HK-2 (cell line): ENCODE results near the gene OR4K5.
"Not testable (repeated sequence)": the region's sequence is repeated elsewhere in the genome, so short reads cannot be mapped to it uniquely, and the experiment has no call there.

Experiments used
- DNase-seq: peaks from one replicate; pipeline ENCODE4 v3.0.0-alpha.2; 2018; ENCODE audit not compliant: unreplicated experiment

OR4K5 gene, protein sequence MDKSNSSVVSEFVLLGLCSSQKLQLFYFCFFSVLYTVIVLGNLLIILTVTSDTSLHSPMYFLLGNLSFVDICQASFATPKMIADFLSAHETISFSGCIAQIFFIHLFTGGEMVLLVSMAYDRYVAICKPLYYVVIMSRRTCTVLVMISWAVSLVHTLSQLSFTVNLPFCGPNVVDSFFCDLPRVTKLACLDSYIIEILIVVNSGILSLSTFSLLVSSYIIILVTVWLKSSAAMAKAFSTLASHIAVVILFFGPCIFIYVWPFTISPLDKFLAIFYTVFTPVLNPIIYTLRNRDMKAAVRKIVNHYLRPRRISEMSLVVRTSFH

DNA sequence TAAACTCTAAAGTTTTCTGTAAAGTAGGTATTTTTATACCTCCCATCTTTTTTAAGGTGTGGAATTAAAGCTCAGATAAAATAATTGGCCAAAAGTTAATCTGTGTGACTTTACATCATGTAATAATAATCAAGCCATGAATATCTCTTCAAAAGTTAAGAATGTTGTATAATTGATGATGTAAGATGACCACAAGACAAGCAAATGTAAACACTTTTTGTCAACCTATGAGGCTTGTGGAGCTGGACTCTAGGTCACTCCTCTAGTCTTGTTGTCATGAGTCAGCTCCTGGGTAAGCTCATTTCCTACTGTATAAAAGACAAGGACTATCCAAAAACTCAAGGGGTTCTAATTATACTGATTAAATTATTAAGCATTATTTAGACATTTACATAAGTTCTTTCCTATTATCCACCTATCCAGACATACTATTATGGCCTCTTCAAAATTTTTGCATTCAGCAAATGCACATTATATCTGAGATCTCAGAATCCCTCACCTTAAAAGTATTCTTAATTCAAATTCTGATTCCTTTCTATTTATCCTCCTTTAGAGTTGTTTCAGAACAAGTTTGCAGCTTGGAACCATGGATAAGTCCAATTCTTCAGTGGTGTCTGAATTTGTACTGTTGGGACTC is at the start of gene OR4K5:
Gene OR4K5 (plus strand): TSS at position 587 of the 637 bp plus-strand sequence. CDS start 0 bp downstream, at position 587.
- DNase-seq = no peak

DNA sequence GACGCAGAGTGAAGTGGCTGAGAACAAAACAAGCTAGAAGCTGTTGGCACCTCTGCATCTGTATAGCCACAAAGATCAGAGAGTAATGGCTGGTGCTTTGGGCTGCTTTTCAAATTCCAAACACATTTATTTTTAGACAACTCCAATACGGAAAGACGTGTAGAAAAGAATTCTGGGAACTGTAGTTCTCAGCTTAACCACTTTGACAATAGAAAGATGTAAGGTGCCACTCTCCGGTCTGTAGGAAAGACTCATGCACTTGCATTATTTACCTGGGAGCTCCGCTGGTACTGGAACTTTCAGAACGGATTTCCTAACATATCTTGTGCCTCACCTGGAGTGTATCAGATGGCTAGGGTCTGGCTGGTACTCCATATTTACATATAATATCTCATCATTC is 47.2 kb upstream of the OR4K5 start:
- no peak for DNase-seq

DNA sequence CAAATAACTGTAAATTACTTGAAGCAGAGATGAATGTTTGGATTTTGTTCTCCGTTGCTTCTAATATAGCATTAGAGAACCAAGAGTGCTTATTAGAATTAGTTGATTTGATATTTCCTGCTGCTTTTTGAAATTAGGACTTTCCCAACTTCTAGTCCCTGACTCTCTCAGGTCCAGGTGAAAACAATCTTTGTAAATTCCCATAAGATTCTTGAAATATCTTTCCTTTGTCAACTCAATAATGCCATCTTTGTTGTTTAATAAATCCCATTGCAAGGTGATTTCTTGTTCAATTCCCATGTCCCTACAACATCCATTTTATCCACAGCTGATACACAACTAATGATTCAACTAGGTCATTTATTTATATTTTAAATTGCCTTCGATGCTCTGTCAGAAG is 45.6 kb upstream of the OR4K5 start, which contains the start of gene OR4K2:
Gene OR4K2 (plus strand): TSS at position 301 of the 400 bp plus-strand sequence. CDS start 1,126 bp downstream, outside the sequence.
- DNase-seq = no peak

DNA sequence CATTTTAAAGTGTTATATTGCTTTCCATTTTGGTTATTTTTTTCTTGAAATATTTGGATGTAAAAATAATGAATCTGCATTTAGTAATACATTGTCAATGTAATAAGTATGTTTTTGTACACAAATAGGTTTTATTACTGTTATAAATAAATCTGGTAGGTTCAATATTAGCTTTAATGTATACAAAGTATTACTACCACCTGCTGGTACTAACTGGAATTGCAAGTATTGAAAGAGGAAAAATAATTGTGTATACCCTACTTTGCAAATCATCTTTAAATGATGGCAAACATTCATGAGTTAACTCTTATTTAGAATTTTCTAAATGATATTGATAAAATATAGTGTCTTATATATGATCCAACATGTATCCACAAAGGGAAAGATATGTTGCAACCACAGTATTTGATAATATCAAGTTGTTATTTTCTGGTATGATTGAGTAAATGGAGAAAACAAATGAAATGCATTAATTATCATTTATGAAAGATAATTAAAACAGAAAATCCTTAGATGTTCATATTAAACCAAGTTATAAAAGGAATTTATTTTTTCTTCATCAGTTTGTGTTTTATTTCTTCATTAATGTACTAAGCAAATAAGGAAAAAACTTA is 42.3 kb upstream of the OR4K5 start:
- no peak for DNase-seq

DNA sequence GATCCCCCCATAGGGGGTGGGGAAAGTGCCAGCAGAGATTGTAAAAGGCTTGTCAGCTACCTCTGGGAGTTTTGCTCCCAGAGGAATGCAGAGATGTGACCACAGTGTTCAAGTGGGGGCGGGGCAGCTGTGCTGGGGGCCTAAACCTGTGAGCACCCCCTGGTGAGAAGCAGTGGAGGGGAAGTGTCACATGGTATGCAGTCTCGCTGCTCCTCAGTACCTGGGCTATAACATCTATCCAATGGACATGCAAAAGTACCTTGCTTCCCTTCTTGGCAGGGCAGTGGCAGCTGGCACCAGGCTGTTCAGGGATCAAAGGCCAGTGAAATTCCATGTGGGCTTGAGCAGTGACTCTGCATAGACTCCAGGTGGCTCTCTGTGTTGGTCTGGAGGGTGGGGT is 25.1 kb upstream of the OR4K5 start:
- DNase-seq = no peak

DNA sequence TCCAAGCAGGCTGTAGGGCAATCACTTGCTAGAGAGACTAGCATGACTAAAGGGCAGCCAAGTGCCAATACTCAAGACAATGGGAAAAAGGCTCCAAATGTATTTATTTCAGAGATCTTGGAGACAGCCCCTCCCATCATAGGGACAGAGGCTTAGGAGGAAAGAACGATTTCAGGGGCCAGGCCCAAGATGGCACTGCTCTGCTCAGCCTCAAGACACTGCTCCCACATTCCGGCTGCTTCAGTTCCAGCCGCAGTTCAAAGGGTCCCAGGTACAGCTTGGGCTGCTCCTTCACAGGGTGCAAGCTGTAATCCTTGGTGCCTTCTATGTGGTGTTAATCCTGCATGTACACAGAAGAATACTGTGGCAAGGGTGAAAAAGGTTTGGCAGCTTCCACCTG is 19.4 kb upstream of the OR4K5 start:
- DNase-seq = no peak

DNA sequence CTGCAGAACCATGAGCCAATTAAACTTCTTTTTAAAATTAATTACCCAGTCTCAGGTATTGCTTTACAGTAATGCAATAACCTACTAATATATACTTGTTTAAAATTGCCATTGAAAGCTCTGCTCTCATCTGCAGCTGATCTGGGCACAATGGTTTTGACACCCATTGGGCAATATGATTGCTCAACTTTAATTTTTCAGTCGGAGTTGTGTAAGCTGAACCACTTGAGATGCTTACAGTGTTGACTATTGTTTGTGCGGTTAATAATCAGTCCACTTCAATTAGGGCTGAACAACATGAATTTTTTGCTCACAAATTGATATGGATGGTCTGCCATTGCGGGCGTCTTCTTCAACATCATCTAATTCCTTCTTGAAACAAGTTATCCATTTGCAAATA is 18.0 kb upstream of the OR4K5 start:
- no peak for DNase-seq

DNA sequence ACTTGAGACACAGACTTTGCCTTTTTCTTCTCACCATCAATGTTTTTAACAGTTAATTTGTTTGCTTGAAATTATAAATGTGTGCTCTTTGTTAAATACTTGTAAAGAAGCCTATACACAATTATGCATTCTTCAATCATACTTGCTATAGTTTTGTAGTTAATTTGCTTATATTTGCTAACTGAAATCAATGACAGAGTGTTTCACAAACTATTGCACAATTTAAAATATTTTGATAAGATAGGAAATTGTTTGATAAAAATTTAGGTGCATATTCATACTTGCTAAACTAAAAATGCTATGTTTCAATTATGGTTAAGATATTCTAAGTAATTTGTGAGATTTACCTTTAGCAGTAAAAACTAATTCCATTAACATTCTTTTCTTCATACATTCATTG is 13.7 kb upstream of the OR4K5 start:
- DNase-seq = no peak

DNA sequence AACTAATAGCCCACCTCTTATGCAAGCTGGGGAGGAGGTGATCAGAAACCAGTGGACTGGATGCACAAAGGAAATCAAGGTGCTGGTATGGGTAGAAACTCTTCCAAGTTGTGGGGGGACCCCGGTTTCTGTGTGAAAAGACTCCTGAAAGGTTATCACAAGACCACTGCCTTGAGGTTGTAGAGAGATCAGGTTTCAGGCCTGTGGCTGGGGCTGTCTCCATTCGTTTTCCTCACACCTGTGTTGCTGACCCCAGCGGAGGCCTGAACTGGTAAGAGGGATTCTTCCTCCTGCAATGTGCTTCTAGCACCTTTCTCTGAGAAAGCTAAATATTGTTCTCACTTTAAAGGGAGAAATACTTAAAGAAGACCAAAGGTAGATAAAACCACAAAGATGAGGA is 9.3 kb upstream of the OR4K5 start:
- no peak for DNase-seq

DNA sequence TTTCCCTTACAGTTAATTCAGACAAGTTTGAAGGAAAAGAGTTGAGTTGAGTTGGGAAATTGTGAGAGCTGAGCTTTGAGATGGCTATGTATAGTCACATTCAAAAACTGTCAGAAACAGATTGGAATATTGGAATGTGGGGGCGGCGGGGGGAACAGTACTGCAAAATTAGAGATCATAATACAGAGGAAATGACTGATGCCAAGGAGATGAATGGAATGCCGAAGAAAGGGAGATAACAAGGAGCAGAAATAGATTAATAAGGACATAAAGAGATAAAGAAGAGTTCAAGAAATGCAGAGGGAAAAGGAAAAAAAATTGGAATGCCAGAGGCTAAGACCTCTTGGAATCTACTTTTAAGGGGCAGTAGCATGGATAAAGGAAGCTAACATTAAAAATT is 3.2 kb upstream of the OR4K5 start:
- DNase-seq = no peak

DNA sequence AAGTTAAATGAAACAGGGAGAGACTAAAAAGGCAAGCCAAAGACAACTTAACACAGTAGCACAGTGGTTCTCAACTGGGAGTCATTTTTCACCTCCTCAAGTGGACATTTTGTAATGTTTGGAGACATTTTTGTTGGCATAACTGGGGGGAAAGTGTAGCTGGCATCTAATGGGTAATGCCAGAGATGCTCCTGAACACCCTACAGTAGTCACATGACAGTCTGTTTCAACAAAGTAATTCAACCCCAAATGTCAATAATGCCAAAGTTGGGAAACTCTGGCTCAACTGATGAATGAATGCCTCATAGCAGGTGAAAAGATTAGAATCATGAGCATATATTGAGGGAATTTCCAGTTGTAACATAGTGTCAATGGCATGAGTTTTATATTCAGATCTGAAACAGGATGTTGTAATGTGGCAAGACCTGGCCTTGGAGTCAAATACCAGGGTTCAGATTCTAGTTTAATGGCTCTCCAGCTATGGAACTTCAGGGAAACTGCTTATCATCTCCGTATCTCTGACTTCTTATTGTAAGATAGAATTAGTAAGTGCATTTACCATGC is 2.4 kb upstream of the OR4K5 start:
- DNase-seq = no peak

DNA sequence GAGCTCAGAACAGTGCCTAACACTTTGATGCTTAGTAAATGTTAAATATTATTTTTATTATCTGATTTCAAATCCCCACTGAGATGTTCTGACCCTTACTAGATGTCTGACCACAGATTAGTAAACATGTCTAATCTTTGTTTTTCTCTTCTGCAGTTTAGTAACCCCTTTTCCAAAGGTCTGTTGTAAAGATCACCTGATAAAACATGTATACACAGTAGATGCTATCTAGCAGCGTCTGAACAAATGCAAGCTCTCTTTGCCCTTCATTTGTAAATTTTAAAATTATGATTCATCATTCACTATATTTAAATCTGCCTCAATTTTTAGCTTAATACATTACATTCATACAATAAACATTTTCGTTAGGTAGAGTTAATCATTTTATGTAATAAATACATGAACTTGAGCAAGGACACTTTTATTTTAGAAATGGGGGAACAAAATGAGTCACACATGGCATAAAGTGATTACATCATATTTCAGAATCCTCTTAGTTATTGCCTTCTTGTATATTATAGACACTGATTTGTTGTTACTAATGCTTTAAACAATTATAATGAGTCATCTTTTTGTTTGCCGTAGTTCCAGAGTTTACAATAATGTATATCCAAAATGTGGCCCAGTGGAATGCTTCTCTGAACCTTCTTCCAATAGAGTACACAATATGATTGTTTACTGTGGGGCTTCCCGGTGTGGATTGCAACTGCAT is 1.7 kb upstream of the OR4K5 start:
- no peak for DNase-seq

DNA sequence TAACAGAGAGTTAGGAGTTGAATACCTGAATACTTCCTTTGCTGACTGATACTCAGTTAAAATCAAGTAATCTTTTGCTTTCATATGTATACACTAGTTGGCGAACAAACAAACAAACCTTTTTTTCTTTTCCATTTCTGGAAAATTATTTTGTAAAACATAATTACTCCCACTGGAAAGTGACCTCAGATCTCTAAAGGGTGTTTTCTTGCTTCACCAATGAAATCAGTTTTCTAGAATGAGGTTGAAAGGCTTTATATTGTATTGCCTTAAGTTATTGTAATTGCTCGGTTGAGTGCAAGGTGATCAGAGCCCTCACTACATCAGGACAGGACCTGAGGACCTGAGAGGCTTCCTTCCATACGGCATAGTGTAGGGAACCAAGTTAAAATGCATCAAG is 10.2 kb downstream of the OR4K5 start, which contains the start of gene OR4K1:
Gene OR4K1 (plus strand): TSS at position 301 of the 400 bp plus-strand sequence. CDS start 4,750 bp downstream, outside the sequence.
- no peak for DNase-seq

DNA sequence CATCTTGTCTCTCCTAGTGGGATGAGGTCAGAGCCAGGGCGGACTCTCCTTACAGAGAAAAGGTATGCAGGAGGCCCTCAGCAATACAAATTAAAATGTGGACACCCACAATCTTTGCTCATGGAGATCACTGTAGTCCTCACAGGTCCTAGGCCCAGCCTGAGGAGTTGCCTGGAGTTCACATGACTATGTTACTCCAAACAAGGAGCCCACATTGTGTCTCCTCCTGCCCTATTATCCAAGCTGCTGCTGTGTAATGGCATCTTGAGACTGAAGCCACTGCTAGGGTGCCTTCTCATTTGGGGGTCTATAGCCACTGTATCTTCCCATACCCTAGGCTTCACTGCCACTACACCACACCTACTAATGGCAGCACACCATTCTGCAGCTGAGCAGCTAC is 21.3 kb downstream of the OR4K5 start:
- no peak for DNase-seq

DNA sequence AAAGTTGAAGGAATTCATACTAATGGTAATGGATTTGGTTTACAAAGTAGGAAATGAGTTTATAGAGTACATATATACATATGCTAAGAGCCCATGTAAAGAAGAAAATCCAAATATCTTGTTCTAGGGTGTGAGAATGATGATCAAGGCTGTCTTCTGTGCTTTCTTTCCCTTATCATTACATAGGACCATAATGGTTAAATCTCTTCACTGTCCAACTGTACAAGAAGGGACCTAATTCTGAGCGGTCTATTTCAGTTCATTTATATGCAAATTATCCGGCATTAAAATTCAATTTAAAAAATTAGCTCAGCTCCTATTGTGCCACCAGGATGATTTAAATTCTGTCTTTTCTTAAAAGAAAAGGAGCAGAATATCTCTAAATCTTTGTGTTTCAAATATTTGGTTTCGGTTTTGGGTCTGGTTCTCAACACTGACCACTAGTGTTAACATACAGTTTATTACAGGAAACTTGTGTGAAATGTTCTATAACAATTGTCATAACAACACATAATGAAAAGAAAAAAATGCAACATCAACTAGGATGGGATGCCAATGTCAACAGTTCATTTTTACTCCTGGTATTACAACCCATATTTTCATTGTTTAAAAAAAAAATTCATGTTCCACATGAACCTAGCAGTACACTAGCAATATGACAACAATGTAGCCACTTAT is 27.1 kb downstream of the OR4K5 start:
- DNase-seq = no peak

DNA sequence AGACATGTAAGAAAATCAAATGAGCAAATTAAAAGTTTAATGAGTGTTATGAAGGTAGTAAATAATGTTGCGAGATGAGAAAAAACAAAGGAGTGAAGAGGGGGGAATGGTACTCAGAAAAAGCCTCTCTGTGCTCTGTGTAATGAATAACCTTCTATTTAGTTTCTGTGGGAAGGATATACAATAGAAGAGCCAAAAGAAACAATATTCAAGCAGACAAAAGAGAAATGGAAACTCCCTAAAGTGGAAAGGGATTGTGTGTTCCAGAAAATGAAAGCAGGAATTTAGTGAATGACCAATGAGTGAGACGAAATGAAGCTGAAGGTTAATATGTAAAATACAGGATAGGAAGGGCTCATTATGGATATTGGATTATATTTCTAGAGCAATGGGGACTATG is 28.8 kb downstream of the OR4K5 start:
- no peak for DNase-seq

DNA sequence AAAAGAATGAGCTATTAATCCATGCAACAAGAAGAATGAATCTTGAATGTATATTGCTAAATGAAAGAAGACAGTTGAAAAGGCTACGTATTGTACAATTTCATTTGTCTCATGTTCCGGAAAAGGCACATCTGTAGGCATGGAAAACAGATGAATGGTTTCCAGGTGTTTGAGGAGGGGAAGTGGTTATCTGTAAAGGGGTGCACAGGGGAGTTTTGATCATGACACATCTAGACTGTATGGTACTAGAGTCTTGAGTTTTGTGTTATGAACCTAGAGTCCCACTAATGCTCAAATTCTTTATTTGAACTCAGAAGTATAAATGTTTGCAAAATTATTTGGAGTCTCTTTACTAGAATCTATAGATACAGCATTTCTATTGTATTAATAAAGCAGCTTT is 49.3 kb downstream of the OR4K5 start:
- DNase-seq = not testable (repeated sequence)
